Breast epithelium (tissue), 4 donors: ENCODE measurements around the gene HRC. TPM values are rescaled to one million over a fixed set of nuclear protein-coding genes. Genes with fewer than 3 reads are reported as not detected.

ENCODE experiments used
- DNase-seq, 2 donors: peaks; one replicate each; pipeline ENCODE4 v3.0.0-alpha.2; 2019; ENCODE audit warnings: low spot score in 2 of 2
- H3K27ac ChIP-seq, 2 donors: fragments of 200-600 bp; sonication (generic) in 1 of 2; one replicate each; pipeline ENCODE4 v1.5.1; 2016 to 2019; ENCODE audit warnings: mild to moderate bottlenecking in 1 of 2
- H3K27me3 ChIP-seq, 2 donors: fragments of 200-600 bp; sonication (generic) in 1 of 2; one replicate each; pipeline versions ENCODE4 v1.5.1 to v1.6.0; 2017 to 2019; ENCODE audit warnings: control low read depth in 1 of 2, mild to moderate bottlenecking in 1 of 2
- H3K36me3 ChIP-seq: fragments of 200-600 bp; one replicate; pipeline ENCODE4 v1.5.1; 2019
- H3K4me1 ChIP-seq, 2 donors: fragments of 200-600 bp; sonication (generic); one replicate each; pipeline ENCODE4 v1.5.1; 2016 to 2019; ENCODE audit warnings: control low read depth in 1 of 2
- H3K4me3 ChIP-seq, 3 donors: fragments of 200-600 bp; sonication (generic); 1 replicate in 2 of 3; 2 replicates in 1 of 3; pipeline ENCODE4 v1.5.1; 2016 to 2019; ENCODE audit warnings: mild to moderate bottlenecking in 3 of 3, moderate library complexity in 2 of 3
- H3K9me3 ChIP-seq, 2 donors: fragments of 200-600 bp; sonication (generic) in 1 of 2; one replicate each; pipeline ENCODE4 v1.5.1; 2016 to 2019; ENCODE audit warnings: control low read depth in 1 of 2
- CTCF ChIP-seq, 3 donors: fragments of 450-650 bp; IDR thresholded peaks; one replicate each; pipeline ENCODE4 v1.5.1; 2016 to 2017; ENCODE audit warnings: antibody characterized with exemption in 3 of 3, mild to moderate bottlenecking in 3 of 3, moderate library complexity in 3 of 3
- POLR2A ChIP-seq: fragments of 450-650 bp; IDR thresholded peaks from one replicate; pipeline ENCODE4 v1.6.1; 2016; ENCODE audit warnings: antibody characterized with exemption, mild to moderate bottlenecking, moderate library complexity
- POLR2AphosphoS5 ChIP-seq, 3 donors: sonication (generic); formaldehyde crosslinking; IDR thresholded peaks; one replicate each; pipeline ENCODE4 v1.6.1; 2017; ENCODE audit warnings: antibody characterized with exemption in 3 of 3
- intact Hi-C: fragments of 100-400 bp; cut with DNase I; formaldehyde crosslinking; loops from one replicate; pipeline ENCODE4 v1.15.1; 2023; ENCODE audit warnings: low total_unique reads
- total RNA-seq, 3 donors: library from RNA; depleted of rRNA; stranded (reverse); fragments of >200 nt; gene quantifications; one replicate each; pipeline ENCODE4 v1.1.0, GENCODE V29; 2016

Gene HRC
- total RNA-seq, 3 donors from 2014 or later, result 0.88 to 2.7 (median 1.3) TPM

- TF ChIP-seq CTCF (IDR thresholded peaks at IDR 0.05), result no peak
- no peak for TF ChIP-seq POLR2AphosphoS5 (IDR thresholded peaks at IDR 0.05)
- no peak for TF ChIP-seq POLR2A
- intact Hi-C loops, result no loop called here
- H3K27ac ChIP-seq, result no peak overlapping the region
- DNase-seq, result no peak
- H3K27me3 ChIP-seq, result no peaks in the 10 kb centered on the region
- no peaks in the 10 kb centered on the region for H3K36me3 ChIP-seq
- no peaks in the 10 kb centered on the region for H3K9me3 ChIP-seq
- peaks cover 0 to 4% of the 10 kb centered on the region in 2 donors for H3K4me1 ChIP-seq
- H3K4me3 ChIP-seq, result peak overlapping the region; percentile 7 to 29 (median 15)
Measured at GRCh38 chr19:49132974-49133609, 22.1 kb downstream of the HRC start.

- TF ChIP-seq POLR2AphosphoS5 (IDR thresholded peaks at IDR 0.05) (no peak), CTCF (IDR thresholded peaks at IDR 0.05) (no peak), POLR2A (no peak)
- no peaks in the 10 kb centered on the region for H3K27me3 ChIP-seq
- H3K4me3 ChIP-seq, result no peak overlapping the region
- H3K4me1 ChIP-seq, result peaks cover 0 to 4% of the 10 kb centered on the region in 2 donors
- H3K27ac ChIP-seq, result no peak overlapping the region
- H3K36me3 ChIP-seq, result no peaks in the 10 kb centered on the region
- intact Hi-C loops, result no loop called here
- H3K9me3 ChIP-seq, result no peaks in the 10 kb centered on the region
- DNase-seq, result no peak
Measured at GRCh38 chr19:49130325-49130724, 24.9 kb downstream of the HRC start.

GRCh38 chr19:49129238-49129583, 26.0 kb downstream of the HRC start:
- no peak for DNase-seq
- peaks cover 0 to 4% of the 10 kb centered on the region in 2 donors for H3K4me1 ChIP-seq
- H3K9me3 ChIP-seq, result no peaks in the 10 kb centered on the region
- no peaks in the 10 kb centered on the region for H3K27me3 ChIP-seq
- intact Hi-C loops, result no loop called here
- no peak for TF ChIP-seq POLR2AphosphoS5 (IDR thresholded peaks at IDR 0.05)
- no peak for TF ChIP-seq CTCF (IDR thresholded peaks at IDR 0.05)
- no peak for TF ChIP-seq POLR2A
- H3K27ac ChIP-seq, result no peak overlapping the region
- H3K36me3 ChIP-seq, result no peaks in the 10 kb centered on the region
- H3K4me3 ChIP-seq, result no peak overlapping the region

- peak overlapping the region in 1 of 2 donors; percentile 63 for H3K27ac ChIP-seq
- no peak for DNase-seq
- intact Hi-C loops, result no loop called here
- H3K9me3 ChIP-seq, result no peaks in the 10 kb centered on the region
- no peaks in the 10 kb centered on the region for H3K36me3 ChIP-seq
- peak overlapping the region in 2 of 3 donors; percentile 41 to 61 for H3K4me3 ChIP-seq
- H3K4me1 ChIP-seq, result peaks cover 0 to 4% of the 10 kb centered on the region in 2 donors
- TF ChIP-seq POLR2AphosphoS5 (IDR thresholded peaks at IDR 0.05) (no peak), POLR2A (no peak), CTCF (IDR thresholded peaks at IDR 0.05) (no peak)
- no peaks in the 10 kb centered on the region for H3K27me3 ChIP-seq
Measured at GRCh38 chr19:49128545-49129237, 26.5 kb downstream of the HRC start.
